ENCODE measurements around the gene HSPA5.
"Not testable (repeated sequence)": the region's sequence is repeated elsewhere in the genome, so short reads cannot be mapped to it uniquely, and the experiment has no call there.

Gene HSPA5

GRCh38 chr9:125241863-125242739, 958 bp upstream of the HSPA5 start:
- peak in 1 of 2 experiments; percentile 49 for DNase-seq

GRCh38 chr9:125240649-125240999, 519 bp downstream of the HSPA5 start:
- peak in 1 of 2 experiments; percentile 25 for DNase-seq

GRCh38 chr9:125239631-125240597, 1.2 kb downstream of the HSPA5 start:
- DNase-seq: no peak

DNA sequence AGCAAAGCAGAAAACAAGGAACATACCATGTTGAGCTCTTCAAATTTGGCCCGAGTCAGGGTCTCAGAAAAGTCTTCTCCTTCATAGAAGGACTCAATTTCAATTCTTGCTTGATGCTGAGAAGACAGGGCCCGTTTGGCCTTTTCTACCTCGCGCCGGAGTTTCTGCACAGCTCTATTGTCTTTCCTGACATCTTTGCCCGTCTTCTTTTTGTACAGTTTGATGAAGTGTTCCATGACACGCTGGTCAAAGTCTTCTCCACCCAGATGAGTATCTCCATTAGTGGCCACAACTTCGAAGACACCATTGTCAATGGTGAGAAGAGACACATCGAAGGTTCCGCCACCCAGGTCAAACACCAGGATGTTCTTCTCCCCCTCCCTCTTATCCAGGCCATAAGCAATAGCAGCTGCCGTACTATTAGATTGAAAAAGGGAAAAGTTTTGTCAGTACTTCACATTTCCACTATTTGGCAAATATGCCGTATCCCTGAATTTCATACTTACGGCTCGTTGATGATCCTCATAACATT, 2.2 kb downstream of the HSPA5 start:
- no peak for DNase-seq

GRCh38 chr9:125238127-125238914, 2.8 kb downstream of the HSPA5 start:
- no peak for DNase-seq

- not testable (repeated sequence) for DNase-seq
Observed at GRCh38 chr9:125236520-125237159, 4.5 kb downstream of the HSPA5 start.

GRCh38 chr9:125235804-125236519, 5.2 kb downstream of the HSPA5 start:
- DNase-seq: no peak

- DNase-seq: not testable (repeated sequence)
Observed at GRCh38 chr9:125234099-125234498, 7.0 kb downstream of the HSPA5 start.

DNA sequence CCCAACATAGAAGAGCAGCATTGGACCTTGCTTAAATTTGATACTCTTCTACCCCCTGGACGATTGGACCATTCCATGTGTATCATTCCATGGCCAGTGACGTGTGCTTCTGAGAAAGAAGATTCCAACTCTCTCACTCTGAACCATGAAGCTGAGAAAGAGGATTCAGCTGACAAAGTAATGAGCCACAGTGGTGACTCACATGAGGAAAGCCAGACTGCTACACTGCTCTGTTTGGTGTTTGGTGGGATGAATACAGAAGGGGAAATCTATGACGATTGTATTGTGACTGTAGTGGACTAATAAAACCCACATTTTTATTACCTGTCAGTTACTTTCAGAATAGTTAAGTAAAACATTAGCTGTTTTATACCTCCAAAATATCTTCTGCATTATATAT, 7.5 kb downstream of the HSPA5 start:
- DNase-seq: no peak

DNA sequence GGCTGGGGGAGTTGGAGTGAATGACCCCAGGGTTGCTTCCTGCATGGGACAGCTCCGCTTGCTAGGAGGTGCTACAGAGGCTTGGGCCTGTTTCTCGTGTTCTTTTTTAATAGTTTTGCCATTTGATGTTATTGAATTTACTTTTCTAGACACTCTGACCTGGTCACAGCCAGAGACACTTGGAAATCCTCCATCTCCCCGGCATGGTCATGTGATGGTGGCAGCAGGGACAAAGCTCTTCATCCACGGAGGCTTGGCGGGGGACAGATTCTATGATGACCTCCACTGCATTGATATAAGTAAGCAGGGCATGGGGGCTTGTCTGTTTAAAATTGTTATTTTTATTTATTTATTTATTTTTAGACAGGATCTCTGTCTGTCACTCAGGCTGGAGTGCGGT, 13.4 kb downstream of the HSPA5 start:
- no peak for DNase-seq

GRCh38 chr9:125224858-125225257, 16.3 kb downstream of the HSPA5 start:
- not testable (repeated sequence) for DNase-seq

GRCh38 chr9:125218621-125219020, 22.5 kb downstream of the HSPA5 start:
- DNase-seq: no peak

GRCh38 chr9:125214186-125214585, 27.0 kb downstream of the HSPA5 start:
- DNase-seq: no peak

GRCh38 chr9:125204477-125204876, 36.7 kb downstream of the HSPA5 start:
- no peak for DNase-seq

- DNase-seq: no peak
Observed at GRCh38 chr9:125202846-125203618, 38.1 kb downstream of the HSPA5 start.

DNA sequence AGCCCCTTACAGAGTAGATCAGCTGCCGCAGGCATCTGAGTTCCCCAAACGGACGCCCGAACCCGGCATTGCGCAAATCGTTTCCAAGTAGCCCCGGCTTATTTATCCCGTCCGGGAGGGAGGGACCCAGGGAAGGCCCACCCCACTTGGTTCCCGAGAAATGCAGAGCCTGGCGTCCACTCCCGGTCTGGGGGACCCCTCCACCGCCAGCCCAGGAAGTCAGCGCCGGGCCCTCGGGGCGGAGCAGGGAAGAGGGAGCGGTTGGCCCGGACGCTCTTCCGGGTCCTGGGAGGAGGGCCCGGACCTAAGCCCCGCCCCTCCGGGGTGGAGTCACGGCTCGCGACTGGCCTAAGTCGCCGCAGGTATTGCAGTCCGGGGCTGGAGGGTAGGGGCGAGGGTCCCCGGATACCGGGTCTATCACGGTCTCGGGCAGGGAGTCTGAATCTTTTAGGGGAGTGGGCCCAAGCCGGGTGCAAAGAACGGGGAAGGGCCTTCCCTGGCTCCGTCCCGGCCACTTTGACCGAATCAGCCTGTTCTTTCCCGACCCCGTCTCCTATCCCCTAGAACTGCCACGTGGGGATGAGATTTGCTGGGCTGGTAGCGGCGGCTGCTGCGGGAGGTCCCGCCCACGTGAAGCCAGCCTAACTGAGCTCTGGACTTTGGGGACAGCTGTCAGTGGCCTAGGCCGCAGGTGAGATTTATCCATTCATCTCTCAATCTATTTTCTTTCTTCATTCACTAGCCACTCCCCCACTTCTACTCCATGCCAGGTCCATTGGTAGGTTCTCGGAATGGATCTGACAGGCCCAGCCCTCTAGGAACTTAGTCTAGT, 40.7 kb downstream of the HSPA5 start, which contains the start of gene RABEPK:
Gene RABEPK (plus strand): TSS at position 327 of the 832 bp plus-strand sequence. CDS start 2,472 bp downstream, outside the sequence.
- peak; percentile 84 to 89 for DNase-seq

- not testable (repeated sequence) for DNase-seq
Observed at GRCh38 chr9:125195591-125195990, 45.6 kb downstream of the HSPA5 start.

- not testable (repeated sequence) for DNase-seq
Observed at GRCh38 chr9:125194466-125194865, 46.7 kb downstream of the HSPA5 start.

GRCh38 chr9:125190361-125190801, 50.8 kb downstream of the HSPA5 start:
- DNase-seq: no peak

Measured in NCI-H1930 (cell line).